GM21786 (cell line): ENCODE measurements around the gene PPP1R15A.
"Not testable (repeated sequence)": the region's sequence is repeated elsewhere in the genome, so short reads cannot be mapped to it uniquely, and the experiment has no call there.

Experiments used
- ATAC-seq: cut with Tn5 transposase; IDR thresholded peaks from one replicate; pipeline ENCODE4 v1.9.1; 2021; ENCODE audit not compliant: unreplicated experiment

The PPP1R15A gene

GRCh38 chr19:48872182-48872883, at the start of gene PPP1R15A:
TSS of gene PPP1R15A (plus strand) at chr19:48872421. CDS start at chr19:48873234, 813 bp downstream.
- ATAC-seq = peak; percentile 37

- ATAC-seq = no peak
Measured at GRCh38 chr19:48822514-48822913, 49.7 kb upstream of the PPP1R15A start.

GRCh38 chr19:48826606-48827020, 45.6 kb upstream of the PPP1R15A start:
- no peak for ATAC-seq

GRCh38 chr19:48830088-48830487, 42.1 kb upstream of the PPP1R15A start:
- ATAC-seq = no peak

- ATAC-seq = no peak
Measured at GRCh38 chr19:48830965-48831364, 41.3 kb upstream of the PPP1R15A start.

- ATAC-seq = no peak
Measured at GRCh38 chr19:48833049-48833448, 39.2 kb upstream of the PPP1R15A start.

- no peak for ATAC-seq
Measured at GRCh38 chr19:48833977-48834376, 38.2 kb upstream of the PPP1R15A start.

GRCh38 chr19:48835734-48836088, 36.5 kb upstream of the PPP1R15A start:
- ATAC-seq = peak; percentile 64

- ATAC-seq = no peak
Measured at GRCh38 chr19:48836089-48837017, 35.9 kb upstream of the PPP1R15A start, which contains the start of gene HSD17B14. TSS of gene HSD17B14 (minus strand) at chr19:48836491. CDS start at chr19:48836411, 80 bp downstream.

- ATAC-seq = no peak
Measured at GRCh38 chr19:48837051-48837524, 35.1 kb upstream of the PPP1R15A start.

- no peak for ATAC-seq
Measured at GRCh38 chr19:48837687-48838086, 34.5 kb upstream of the PPP1R15A start.

- ATAC-seq = no peak
Measured at GRCh38 chr19:48841047-48841446, 31.2 kb upstream of the PPP1R15A start.

- ATAC-seq = no peak
Measured at GRCh38 chr19:48841571-48841970, 30.6 kb upstream of the PPP1R15A start.

- ATAC-seq = no peak
Measured at GRCh38 chr19:48842789-48843162, 29.4 kb upstream of the PPP1R15A start.

- no peak for ATAC-seq
Measured at GRCh38 chr19:48844472-48844871, 27.7 kb upstream of the PPP1R15A start.

- ATAC-seq = no peak
Measured at GRCh38 chr19:48845384-48845783, 26.8 kb upstream of the PPP1R15A start.

GRCh38 chr19:48846659-48847058, 25.6 kb upstream of the PPP1R15A start:
- ATAC-seq = not testable (repeated sequence)

- ATAC-seq = no peak
Measured at GRCh38 chr19:48852292-48852691, 19.9 kb upstream of the PPP1R15A start.

GRCh38 chr19:48853483-48853882, 18.7 kb upstream of the PPP1R15A start:
- no peak for ATAC-seq

GRCh38 chr19:48854103-48854502, 18.1 kb upstream of the PPP1R15A start:
- ATAC-seq = no peak

GRCh38 chr19:48856921-48857320, 15.3 kb upstream of the PPP1R15A start:
- no peak for ATAC-seq
